ENCODE results near the gene C17orf114.

Gene C17orf114

DNA sequence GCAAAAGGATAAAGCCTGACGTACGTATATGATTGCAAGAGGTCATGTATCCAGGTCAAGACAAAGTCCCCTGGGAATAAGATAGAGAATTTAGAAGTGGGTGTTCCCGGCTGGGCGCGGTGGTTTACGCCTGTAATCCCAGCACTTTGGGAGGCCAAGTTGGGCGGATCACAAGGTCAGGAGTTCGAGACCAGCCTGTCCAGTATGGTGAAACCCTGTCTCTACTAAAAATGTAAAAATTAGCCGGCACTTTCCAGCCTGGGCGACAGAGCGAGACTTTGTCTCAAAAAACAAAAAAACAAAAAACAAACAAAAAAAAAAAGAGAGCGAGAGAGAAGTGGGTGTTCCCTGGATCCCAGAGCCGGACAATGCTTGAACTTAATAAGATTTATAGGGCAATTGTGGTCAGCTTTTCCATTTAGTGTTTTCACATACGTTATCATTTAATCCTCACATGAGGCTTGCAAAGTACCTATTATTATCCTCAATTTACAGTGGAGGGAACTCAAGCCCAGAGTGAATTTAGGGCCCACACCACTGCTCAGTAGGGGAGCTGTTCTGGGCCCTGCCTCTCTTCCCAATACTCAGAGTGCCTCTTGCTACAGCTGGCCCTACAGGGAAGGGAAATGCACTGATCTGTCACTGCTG, 13.8 kb downstream of the C17orf114 start:
- no peak for DNase-seq (ENCODE audit: low read depth)
- TF ChIP-seq, protein P1, sequence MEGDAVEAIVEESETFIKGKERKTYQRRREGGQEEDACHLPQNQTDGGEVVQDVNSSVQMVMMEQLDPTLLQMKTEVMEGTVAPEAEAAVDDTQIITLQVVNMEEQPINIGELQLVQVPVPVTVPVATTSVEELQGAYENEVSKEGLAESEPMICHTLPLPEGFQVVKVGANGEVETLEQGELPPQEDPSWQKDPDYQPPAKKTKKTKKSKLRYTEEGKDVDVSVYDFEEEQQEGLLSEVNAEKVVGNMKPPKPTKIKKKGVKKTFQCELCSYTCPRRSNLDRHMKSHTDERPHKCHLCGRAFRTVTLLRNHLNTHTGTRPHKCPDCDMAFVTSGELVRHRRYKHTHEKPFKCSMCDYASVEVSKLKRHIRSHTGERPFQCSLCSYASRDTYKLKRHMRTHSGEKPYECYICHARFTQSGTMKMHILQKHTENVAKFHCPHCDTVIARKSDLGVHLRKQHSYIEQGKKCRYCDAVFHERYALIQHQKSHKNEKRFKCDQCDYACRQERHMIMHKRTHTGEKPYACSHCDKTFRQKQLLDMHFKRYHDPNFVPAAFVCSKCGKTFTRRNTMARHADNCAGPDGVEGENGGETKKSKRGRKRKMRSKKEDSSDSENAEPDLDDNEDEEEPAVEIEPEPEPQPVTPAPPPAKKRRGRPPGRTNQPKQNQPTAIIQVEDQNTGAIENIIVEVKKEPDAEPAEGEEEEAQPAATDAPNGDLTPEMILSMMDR (IDR thresholded peaks at IDR 0.05; ENCODE audit: low read depth, low read length, missing control alignments), result no peak
- H3K4me3 ChIP-seq (ENCODE audit: low read depth, low read length), result no peak overlapping the region

DNA sequence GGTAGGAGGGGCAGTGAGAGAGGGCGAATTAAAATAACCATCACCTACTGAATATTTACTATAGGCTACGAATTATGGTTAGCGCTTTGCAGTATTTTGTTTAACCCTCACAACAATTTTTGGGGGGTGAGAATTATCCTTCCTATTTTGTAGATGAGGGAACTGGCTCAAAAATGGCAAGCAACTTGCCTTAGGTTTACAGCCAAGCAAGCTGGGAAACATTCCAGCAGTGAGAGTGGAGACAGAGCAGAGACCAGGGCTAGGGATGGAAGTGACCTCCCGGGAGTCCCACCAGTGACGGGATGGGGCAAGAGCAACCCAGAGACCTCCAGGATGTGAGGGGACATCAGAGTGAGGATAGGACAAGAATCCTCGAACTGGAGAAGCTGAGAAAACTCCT, 15.6 kb downstream of the C17orf114 start:
- H3K4me3 ChIP-seq (ENCODE audit: low read depth, low read length), result no peak overlapping the region
- TF ChIP-seq, protein P1 (IDR thresholded peaks at IDR 0.05; ENCODE audit: low read depth, low read length, missing control alignments), result no peak
- DNase-seq (ENCODE audit: low read depth), result no peak

DNA sequence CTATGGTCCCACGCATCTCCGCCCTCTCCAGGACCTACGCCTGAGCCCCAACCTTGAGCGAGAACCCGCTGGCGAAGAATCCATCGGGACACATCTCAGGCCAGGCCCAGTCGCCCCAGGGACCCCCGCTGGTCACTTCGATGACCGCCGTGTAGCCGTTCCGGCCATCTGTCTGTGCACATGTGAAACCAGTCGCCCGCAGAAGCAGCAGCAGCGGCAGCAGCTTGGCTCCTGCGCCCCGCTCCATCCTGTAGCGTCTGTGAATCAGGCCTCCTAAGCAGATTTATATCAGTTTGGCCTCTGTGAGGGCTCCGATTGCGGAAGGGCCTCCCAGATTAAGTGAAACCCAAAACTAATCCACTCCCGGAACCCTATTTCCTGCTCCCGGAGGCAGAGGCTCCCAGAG, 16.0 kb downstream of the C17orf114 start, which contains the start of gene VMO1:
VMO1 (minus strand) TSS at position 259 of the 406 bp plus-strand sequence; CDS start at position 247, 12 bp downstream.
- TF ChIP-seq, protein P1 (IDR thresholded peaks at IDR 0.05; ENCODE audit: low read depth, low read length, missing control alignments), result no peak
- DNase-seq (ENCODE audit: low read depth), result no peak
- H3K4me3 ChIP-seq (ENCODE audit: low read depth, low read length), result no peak within 1 kb of the TSS

DNA sequence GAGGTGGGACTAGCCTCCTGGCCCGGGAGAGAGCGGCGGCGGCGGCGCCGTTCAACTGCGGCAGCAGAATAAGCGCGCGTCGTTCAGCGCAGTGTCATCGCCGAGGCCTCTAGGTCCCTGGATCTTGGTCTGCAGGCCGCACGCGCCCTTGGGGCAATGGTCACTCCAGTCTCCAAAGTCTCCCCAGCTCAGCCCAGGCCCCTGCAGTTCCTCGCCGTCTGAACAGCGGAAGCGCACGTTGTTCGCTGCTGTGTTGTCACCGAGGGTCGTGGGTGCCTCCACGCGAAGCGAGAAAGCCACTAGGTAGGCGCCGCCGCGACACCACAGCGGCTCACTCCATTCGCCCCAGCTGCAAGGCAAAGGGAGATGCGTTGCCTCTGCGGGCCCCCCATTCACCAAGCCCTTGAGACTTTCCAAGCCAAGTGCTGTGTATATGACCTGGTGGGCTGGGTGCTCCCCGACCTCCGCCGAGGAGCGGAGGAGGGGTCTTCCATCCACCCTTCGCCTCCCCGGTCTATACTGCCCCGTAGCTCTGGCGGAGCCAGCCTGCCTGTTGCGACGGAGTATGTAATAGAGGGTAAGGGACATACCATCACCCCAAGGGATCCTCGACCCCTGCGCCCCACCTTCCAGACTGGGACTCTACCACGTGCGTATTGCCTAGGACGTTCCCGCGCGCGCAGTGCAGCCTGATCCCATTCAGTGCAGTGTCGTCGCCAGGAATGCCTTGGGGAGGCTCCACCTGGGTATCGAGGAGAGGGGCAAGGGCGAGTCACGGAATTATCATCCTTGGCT, 16.6 kb downstream of the C17orf114 start:
- TF ChIP-seq, protein P1 (IDR thresholded peaks at IDR 0.05; ENCODE audit: low read depth, low read length, missing control alignments), result no peak
- no peak overlapping the region for H3K4me3 ChIP-seq (ENCODE audit: low read depth, low read length)

DNA sequence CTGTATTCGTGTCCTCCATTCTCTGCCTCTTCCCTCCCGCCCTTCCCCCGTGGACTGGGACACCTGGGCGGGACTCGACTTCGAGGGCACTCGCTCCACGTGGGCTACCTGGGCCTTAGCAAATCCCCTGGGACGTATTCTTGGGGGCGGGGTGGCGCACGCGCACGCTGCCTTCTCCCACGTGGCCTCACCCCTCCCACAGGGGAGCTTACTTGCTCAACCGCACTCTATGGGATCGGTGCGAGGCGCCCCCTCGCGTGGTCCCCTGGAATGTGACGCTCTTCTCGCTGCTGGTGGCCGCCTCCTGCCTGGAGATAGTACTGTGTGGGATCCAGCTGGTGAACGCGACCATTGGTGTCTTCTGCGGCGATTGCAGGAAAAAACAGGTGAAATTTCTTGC, 19.5 kb downstream of the C17orf114 start:
- H3K4me3 ChIP-seq (ENCODE audit: low read depth, low read length), result no peak overlapping the region
- TF ChIP-seq, protein P1 (IDR thresholded peaks at IDR 0.05; ENCODE audit: low read depth, low read length, missing control alignments), result no peak
- DNase-seq (ENCODE audit: low read depth), result no peak

More for the DNA sequence above, 16.6 kb downstream of the C17orf114 start:
- no peak for DNase-seq (ENCODE audit: low read depth)

DNA sequence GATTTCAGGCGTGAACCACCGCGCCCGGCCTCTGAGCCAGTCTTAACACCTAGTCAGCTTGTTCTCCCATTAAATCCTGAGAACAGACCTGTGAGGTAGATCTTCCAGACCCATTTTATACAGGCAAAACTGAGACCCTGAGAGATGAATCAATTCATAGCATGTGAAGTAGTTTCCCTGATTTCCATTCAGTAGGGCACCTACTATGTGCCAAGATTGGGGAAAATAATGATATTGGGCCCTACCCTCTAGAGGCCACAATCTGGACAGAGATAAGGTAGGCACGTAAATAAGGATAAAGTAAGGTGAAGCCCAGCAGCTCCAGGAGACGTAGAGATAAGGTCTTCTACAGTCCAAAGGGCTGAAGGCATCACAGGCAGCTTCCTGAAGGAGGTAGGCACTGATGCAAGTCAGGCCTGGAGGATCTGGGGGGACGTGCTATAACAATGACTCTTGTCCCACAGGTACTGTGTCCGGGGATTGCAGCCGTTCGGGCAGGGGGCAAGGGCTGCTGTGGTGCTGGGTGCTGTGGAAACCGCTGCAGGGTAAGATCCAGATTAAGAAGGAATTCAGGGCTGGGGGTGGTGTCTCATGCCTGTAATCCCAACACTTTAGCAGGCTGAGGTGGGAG, 21.7 kb downstream of the C17orf114 start:
- no peak overlapping the region for H3K4me3 ChIP-seq (ENCODE audit: low read depth, low read length)

More for the DNA sequence above, 21.7 kb downstream of the C17orf114 start:
- DNase-seq (ENCODE audit: low read depth), result no peak
- TF ChIP-seq, protein P1 (IDR thresholded peaks at IDR 0.05; ENCODE audit: low read depth, low read length, missing control alignments), result no peak
